GM18907 (cell line): Measurements from ENCODE around the gene CNTLN.
"Not testable (repeated sequence)": the region's sequence is repeated elsewhere in the genome, so short reads cannot be mapped to it uniquely, and the experiment has no call there.

Experiments
- ATAC-seq: cut with Tn5 transposase; IDR thresholded peaks from one replicate; pipeline ENCODE4 v1.9.1; 2021; ENCODE audit warnings: mild to moderate bottlenecking, moderate library complexity; ENCODE audit not compliant: unreplicated experiment

Gene CNTLN

DNA sequence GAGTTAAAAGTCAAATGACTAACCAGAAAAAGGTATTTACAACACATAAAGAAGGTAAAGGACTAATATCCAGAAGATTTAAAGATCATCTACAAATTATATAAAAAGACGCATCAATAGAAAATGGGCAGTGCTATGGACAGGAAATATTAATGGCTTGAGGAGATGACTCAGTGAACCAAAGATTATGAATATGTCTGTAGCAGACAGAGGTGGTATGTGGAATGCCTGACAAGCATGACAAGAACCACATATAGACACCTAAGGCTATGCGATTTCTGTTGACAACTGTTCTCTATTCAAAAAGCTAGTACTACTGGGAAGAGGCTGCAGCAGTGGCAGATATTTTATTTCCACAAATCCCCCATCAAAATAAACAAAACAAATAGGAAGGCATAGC, 267.0 kb downstream of the CNTLN start:
- ATAC-seq: no peak

DNA sequence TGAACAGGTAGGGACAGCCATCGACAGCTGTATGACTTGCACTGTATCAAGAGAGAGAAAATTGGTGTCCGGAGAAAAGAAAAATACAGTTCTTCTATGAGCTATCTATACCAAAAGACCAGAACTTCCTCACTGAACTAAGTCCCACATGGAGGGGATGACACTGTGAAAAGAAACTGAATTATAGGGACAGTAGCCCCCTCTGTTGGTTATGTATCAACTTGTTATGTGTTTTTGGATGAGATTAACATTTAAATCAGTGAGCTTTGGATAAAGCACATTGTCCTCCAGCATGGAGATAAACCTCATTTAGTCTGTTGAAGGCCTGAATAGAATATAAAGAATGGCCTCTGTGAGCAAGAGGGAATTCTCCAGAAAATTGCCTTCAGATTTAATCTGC, 267.5 kb downstream of the CNTLN start:
- no peak for ATAC-seq

DNA sequence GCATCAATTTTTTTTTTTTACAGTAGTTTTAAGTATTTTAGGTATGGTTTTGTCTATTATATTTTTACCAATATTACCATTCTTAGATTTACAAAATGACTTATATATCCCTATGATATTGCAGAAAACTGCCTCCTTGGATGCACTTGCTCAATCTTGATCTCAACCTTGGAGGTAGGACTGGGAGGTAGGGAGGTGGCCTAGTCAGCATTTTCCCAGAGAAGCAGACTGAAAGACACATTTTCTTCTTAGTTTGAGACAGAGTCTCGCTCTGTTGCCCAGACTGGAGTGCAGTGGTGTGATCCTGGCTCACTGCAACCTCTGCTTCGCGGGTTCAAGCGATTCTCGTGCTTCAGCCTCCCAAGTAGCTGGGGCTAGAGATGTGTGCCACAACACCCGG, 268.7 kb downstream of the CNTLN start:
- no peak for ATAC-seq

DNA sequence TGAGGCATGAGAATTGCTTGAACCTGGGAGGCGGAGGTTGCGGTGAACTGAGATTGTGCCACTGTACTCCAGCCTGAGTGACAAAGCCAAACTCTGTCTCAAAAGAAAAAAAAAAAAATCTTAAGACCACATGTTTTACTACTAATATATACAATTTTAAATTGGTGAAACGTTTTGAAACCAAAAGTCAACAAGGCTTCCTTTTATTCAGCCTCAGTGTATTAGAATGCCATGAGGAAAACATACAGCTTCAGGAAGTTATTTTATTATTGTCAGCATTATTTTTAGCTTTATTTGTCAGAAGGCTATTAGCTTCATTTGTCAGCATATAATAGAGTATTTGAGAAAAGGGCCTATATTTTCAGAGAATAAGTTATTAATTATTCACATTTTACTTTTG, 280.1 kb downstream of the CNTLN start:
- no peak for ATAC-seq

DNA sequence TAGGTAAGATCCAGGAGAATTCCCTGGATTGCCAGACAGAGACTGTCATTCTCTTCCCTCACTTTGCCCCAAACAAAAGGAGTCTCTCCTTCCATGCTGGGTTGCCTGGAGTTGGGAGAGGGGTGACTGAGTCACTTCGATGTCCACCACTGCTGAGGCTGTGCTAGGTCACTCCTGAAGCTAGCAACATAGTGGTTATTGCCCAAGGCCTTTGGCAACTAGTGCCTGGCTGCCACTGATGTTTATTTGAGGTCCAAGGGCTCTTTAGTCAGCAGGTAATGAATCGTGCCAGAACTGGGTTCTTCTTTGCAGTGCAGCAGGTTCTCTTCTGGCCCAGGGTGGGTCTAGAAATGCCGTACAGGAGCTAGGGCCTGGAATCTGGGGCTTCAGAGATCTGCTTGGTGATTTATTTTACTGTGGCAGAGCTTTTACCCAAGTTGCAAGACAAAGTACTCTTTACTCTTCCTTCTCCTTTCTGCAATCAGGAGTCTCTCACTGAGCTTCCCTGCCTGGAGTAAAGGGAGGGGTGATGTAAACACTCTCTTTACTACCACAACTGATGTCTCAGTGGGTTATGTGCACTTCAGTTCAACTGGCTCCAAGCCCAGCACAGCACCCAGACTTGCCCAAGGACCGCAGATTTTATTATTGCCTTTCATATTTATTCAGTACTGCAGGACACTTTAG, 288.3 kb downstream of the CNTLN start:
- no peak for ATAC-seq

DNA sequence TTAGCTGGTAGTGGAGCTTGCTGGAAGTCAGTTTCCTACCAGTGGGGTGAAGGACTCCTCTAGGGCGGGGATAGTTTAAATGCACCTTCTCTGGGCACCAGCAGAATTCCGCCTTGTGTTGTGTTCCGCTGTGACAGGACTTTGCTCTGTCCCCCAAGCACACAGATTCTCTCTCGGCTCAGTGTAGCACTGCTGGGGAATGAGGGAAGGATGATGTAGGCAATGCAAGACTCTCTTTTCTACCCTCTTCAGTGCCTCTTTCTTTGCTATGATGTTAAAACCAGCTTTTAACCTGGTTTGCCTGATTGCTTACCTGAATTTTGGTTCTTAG, 288.8 kb downstream of the CNTLN start:
- ATAC-seq: no peak

DNA sequence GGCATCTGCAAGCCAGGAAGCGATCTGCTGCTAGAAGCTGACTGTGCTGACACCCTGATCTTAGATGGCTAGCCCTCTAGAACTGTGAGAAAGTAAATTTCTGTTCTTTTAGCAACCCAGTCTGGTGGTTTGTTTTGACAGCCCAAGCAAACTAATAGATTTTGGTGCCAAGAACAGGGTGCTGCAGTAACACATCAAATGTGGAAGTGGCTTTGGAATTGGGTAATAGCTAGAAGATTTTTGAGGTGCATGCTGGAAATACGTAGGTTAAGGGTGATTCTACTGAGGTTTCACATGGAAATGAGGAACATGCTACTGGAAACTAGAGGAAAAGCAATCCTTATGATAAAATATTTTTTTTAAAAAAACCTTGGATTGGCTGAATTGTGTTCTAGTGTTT, 290.5 kb downstream of the CNTLN start:
- no peak for ATAC-seq

DNA sequence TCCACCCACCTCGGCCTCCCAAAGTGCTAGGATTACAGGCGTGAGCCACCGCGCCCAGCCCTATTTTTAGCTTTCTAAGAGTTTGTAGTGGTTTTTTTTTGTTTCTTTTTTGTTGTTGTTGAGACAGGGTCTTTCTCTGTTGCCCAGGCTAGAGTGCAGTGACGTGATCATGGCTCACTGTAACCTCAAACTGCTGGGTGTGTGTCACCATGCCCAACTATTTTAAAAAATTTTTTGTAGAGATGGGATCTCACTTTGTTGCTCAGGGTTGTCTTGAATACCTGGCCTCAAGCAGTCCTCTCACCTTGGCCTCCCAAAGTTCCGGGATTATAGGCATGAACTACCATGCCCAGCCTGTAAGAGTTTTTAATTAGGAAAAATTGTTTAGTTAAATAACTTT, 298.7 kb downstream of the CNTLN start:
- ATAC-seq: no peak

DNA sequence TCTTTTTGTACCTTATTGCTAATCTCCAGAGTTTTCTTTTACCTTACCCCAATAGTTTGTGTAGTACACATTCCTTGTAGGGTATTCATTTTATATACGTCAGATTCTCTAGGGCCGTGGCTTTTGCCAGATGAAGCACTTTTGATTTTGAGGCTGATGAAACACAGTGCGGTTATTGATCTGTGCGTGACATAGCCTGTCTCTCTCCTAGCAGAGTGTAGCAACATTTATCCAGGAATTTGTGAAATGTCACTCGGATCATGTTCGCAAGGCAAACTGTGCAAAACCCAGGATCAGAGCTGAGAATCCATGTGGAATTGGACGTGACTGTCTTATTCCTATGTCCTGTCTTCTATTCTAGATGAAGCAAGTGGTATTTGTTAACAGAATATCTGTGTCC, 302.0 kb downstream of the CNTLN start:
- no peak for ATAC-seq

DNA sequence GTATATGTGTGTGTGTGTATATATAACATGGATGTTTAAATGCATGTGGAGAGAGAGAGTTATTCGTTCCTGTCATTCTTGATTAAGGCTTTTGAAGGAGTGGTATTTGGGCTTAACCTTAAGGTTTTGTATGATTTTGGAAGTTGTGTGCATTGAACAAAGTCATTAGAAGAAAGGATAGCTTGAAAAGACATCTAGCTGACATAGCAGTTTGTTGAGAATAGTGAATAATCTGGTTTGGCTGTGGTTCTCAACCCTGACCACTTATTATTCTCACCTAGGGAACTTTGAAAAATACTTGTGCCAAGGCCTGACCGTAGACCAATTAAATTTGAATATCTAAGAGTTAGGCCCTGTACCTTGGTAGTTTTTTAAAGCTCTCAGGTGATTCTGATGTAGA, 303.0 kb downstream of the CNTLN start:
- ATAC-seq: no peak

DNA sequence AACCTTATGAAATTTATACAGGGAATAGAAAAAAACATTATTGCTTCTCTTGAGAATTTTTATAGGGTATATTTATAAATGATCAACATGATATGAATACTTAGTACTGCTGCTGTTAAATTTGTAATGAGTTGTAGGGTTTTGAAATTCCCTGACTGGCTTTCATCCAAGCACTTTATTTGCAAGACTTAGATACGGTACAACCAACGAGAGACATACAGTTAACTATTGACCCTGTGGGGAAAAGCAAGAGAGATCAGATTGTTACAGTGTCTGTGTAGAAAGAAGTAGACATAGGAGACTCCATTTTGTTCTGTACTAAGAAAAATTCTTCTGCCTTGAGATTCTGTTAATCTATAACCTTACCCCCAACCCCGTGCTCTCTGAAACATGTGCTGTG, 310.3 kb downstream of the CNTLN start:
- not testable (repeated sequence) for ATAC-seq

DNA sequence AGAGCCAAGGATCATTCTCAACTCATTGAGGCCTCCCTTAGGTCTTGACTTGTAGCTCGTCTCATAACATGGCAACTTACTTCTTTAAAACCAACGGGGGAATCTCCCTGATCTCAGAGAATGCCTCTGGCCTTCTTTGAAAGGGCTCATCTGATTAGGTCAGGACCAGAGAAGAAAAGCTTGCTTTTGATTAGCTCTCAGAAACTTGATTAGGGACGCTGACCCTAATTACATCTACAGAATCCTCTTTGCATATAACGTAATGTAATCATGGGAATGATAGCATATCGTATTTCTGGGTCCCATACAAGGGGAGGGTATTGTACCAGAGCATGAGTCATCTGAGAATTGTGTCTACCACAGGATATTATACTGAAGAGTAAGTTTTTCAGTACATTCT, 318.9 kb downstream of the CNTLN start:
- ATAC-seq: no peak

DNA sequence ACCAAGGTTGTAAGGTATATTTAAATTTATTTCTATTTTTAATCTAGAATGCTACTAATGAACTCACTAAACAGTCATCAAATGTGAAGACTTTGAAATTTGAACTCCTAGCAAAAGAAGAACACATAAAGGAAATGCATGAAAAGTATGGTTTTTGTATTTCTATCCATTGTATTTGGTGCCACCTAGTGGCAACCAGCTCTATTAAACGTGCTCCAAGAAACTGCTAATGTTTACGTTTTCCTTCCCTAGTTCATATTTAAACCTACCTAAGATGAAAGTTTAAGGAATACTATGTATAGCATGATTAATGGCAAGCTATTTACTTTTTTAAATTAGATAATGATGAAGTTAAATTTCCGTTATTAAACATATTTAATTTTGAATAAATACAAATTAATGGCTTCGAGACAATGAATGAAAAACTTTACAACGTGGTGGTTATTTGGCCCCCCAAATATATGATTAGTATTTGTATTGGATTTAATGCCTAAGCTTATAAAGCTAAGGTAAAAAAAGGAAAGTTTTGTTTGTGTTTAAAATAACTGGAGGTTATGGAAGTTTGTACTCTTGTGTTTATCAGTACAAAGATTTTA, 328.1 kb downstream of the CNTLN start:
- peak; percentile 67 for ATAC-seq

DNA sequence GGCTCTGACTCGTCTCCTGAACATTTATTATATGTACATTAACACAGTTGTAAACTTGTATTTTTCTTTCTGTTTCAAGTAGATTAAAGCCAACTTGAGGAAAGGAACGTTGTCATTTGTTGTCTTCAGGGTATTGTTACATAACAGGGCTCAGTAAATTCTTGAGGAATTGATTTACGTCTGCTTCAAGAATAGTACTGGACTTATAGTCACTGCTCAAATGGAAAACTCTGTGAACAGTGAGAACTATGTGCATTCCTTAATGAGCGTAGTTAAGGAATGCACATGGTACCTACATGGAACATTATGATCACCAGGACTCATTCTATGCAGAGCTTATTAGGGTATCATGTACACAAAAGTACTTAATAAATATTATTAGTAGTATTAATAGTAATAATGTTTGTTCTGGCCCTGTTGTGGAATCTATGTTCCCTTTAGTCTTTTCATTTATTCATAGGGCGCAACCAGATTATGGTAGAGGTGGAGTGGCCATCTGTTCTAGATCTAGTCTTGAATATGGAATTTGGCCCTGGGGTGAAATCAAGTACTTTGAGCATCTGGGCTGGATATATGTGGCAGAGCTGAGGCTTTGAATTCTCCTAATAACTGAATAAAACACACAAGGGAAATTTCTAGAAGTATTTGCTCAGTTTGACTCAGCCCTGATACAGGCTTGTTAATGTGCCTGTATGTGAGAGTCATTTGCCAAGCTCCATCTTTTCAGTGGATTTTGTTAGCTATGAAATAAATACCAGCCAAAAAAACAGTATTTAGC, 335.4 kb downstream of the CNTLN start:
- ATAC-seq: no peak

DNA sequence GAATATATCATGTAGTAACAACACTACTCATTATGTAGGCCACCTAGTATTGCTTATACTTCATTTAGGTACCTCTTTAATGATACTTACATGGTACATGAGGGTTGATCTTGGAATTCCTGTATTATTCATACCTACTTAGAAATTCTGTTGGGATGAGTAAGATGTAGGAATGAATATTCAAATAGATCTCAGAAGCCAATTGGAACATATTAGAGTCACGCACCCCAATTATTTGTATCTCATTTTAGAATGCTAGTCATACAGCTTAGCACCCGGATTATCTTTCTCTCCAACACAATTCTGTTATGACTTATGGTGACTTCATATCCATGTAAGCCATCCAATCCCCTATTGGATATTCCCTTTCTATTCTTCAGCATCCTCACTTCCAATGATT, 337.3 kb downstream of the CNTLN start:
- ATAC-seq: no peak

DNA sequence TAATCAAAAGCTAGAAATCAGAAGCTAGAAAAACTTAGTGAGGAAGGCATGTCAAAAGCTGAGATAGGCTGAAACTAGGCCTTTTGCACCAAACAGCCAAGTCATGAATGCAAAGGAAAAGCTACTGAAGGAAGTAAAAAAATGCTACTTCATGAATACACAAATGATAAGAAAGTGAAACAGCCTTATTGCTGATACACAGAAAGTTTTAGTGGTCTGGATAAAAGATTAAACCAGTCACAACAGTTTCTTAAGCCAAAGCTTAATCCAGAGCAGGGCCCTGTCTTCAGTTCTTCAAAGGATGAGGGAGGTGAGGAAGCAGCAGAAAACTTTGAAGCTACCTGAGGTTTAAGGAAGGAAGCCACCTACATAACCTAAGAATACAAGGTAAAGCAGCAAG, 341.6 kb downstream of the CNTLN start:
- ATAC-seq: peak; percentile 87

DNA sequence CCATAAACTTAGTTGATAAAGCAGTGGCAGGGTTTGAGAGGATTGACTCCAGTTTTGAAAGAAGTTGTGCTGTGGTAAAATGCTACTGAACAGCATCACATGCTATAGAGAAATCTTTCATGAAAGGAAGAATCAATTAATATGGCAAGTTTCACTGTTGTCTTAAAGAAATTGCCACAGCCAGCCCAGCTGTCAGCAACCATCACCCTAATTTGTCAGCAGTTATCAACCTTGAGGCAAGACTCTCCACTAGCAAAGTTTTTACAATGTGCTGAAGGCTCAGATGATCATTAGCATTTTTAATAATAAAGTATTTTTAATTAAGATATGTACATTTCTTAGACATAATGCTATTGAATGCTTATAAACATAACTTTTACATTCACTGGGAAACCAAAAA, 343.0 kb downstream of the CNTLN start:
- ATAC-seq: no peak

DNA sequence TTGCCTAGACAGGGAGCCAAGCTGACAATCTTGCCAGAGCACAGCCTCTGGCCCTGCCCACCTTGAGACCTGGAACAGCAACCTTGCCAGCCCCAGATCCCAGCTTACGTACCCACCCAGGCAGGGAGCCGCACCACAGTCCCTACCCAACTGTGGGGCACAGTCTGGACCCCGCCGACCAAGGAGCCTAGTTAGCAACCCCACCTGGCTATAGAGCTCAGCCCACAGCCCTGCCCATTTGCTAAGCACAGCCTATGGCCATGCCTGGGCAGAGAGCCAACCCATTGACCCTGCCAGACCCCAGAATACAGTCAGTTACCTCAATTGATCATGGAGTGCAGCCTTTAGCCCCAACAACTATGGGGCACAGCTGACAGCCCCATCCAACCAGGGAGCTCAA, 346.1 kb downstream of the CNTLN start:
- ATAC-seq: no peak

DNA sequence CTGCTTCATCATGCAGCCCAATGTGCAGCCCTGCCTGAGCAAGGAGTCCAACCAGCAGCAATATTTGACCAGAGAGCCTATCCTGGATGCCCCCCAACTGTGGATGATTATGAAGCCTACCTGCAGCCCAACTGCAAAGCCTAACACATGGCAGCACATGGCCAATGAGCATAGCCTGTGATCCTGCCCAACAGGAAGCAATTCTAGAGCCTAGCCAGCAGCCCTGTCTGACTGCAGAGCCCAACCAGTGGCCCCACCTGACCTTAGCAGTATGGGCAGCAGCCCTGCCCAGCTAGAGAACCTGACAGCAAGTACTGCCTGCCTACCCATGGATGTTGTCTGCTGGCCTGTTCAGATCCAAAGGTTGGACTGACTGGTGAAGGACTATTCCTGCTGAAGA, 346.7 kb downstream of the CNTLN start:
- no peak for ATAC-seq

DNA sequence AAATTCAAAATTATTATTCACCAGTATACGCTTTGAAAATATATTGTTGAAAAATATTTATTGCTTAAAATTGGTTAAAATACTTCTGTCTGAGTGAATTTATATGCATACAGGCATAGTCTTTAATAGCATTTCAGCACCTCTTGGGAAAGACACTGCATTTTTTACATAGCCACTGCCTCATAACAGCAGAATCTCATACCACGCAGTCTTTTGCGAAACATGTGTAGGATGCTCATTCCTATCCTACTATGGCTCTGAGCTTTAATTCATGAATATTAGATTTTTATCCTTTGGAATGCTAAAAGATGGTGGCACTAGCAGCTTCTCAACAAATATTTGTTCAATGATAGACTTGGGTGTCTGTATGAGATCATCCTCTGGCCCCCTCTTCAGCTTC, 350.1 kb downstream of the CNTLN start:
- no peak for ATAC-seq

DNA sequence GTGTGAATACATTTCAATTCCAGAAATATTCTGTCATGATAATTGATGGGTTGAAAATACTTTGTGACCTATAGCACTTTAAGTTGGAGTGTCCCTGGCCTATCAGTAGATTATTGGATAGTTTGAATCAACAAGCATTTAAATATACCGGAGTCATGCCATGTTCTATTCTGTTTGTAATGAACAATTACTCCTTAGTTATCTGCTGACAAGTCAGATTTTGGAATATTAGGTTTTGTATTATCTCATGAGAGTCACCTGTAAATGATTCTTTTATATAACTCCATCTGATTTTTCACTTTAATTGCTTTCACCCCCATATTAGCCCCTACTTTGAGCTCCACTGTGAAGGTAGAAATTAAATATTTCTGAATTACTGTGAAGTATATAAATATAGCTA, 351.6 kb downstream of the CNTLN start:
- no peak for ATAC-seq

DNA sequence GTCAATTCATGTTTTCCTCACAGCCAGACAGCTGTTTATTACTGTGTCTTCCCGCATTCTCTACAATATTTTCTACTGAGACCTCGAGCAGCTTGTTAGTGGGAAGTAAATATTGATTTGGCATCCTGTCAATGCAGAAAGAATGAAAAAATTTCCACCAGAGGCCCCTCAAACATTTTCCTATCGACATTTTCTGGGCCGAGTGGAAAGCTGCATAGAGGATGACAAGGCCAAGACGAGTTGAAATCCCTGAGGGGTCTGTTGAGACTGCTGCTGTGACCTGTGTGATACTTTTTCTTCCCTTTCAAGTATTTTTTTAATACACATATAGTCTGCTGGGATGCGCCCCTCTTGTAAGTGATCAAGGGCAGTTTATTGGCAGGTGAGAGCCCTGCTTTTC, 352.6 kb downstream of the CNTLN start:
- no peak for ATAC-seq

DNA sequence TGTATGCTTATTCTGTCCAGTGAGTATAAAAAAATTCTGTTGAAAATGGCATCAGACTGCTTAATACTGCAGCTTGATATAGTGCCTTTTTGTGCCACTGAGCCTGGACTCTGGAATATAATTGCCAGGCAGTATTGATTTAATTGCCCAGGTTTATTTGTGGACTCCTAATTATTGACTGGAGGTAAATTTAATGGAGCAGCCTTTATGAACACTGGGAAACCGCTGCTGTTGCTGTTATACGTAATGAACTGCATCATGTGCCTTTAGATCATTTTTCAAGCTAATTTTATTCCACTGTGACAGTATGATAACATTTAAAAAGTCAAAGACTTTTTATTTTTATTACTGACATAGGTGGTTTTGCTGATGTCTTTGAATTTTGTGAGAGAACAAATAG, 353.8 kb downstream of the CNTLN start:
- ATAC-seq: no peak
